Endothelial cell (in vitro differentiated cells): ENCODE results near the gene FCRL2. TPM values are rescaled to one million over a fixed set of nuclear protein-coding genes. Genes with fewer than 3 reads are reported as not detected.
"Not testable (repeated sequence)": the region's sequence is repeated elsewhere in the genome, so short reads cannot be mapped to it uniquely, and the experiment has no call there.

Experiments
- DNase-seq: peaks from one replicate; pipeline ENCODE4 v3.0.0; 2021; ENCODE audit warnings: low spot score
- H3K27ac Mint-ChIP-seq: one replicate; pipeline ENCODE4 v1.8.0; 2021; ENCODE audit warnings: mixed read lengths, inconsistent platforms; ENCODE audit not compliant: unreplicated experiment
- H3K27me3 Mint-ChIP-seq: one replicate; pipeline ENCODE4 v1.8.0; 2021; ENCODE audit warnings: mild to moderate bottlenecking, moderate library complexity, mixed read lengths, inconsistent platforms; ENCODE audit not compliant: unreplicated experiment
- H3K36me3 Mint-ChIP-seq: one replicate; pipeline ENCODE4 v1.8.0; 2021; ENCODE audit warnings: mild to moderate bottlenecking, low read depth, mixed read lengths, inconsistent platforms; ENCODE audit not compliant: unreplicated experiment
- H3K4me1 Mint-ChIP-seq: one replicate; pipeline ENCODE4 v1.8.0; 2021; ENCODE audit warnings: mild to moderate bottlenecking, mixed read lengths, inconsistent platforms; ENCODE audit not compliant: unreplicated experiment
- H3K4me3 Mint-ChIP-seq: one replicate; pipeline ENCODE4 v1.8.0; 2021; ENCODE audit warnings: mild to moderate bottlenecking, mixed read lengths, inconsistent platforms; ENCODE audit not compliant: unreplicated experiment
- H3K9me3 Mint-ChIP-seq: one replicate; pipeline ENCODE4 v1.8.0; 2021; ENCODE audit warnings: mixed read lengths, inconsistent platforms; ENCODE audit not compliant: unreplicated experiment
- total RNA-seq: library from RNA; stranded (reverse); fragmentation: NEBNext Ultra II Directional; extraction: Animal tissue kit (Norgen Biotek cat#: 25700); gene quantifications from one replicate; pipeline ENCODE4 v1.2.1, GENCODE V29; 2021; ENCODE audit not compliant: unreplicated experiment
- TF ChIP-seq, protein P1 (sequence below): fragments of 200-600 bp; sonication (generic); IDR thresholded peaks from one replicate; pipeline ENCODE4 v1.5.0; 2021; ENCODE audit warnings: antibody characterized with exemption; ENCODE audit not compliant: unreplicated experiment

FCRL2 gene
- total RNA-seq, 1 donor from 2014 or later: not detected

DNA sequence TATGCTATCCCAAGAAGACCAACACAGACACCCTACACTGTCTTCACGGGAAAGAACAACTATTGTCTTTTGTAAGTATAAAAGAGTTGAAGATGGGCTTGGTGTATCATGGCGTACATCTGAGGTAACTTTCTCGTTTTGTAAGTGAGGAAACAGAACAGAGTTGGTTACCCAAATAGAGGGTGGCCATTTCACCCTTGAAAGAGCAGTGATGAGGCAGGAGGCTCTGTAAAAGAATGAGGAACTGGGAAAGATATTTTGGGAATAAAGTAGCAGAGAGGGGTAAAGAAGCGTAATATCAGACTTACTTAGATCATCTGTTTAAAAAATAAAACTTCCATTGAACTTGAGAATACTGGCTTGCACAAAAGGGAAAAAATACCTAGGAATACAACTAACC is 18.9 kb downstream of the FCRL2 start:
- Mint-ChIP-seq H3K4me3 (no peak overlapping the region), H3K4me1 (no peaks in the 10 kb centered on the region), H3K9me3 (no peaks in the 10 kb centered on the region), H3K27me3 (no peaks in the 10 kb centered on the region), H3K27ac (no peak overlapping the region), H3K36me3 (no peaks in the 10 kb centered on the region)
- no peak for DNase-seq
- TF ChIP-seq, protein P1, sequence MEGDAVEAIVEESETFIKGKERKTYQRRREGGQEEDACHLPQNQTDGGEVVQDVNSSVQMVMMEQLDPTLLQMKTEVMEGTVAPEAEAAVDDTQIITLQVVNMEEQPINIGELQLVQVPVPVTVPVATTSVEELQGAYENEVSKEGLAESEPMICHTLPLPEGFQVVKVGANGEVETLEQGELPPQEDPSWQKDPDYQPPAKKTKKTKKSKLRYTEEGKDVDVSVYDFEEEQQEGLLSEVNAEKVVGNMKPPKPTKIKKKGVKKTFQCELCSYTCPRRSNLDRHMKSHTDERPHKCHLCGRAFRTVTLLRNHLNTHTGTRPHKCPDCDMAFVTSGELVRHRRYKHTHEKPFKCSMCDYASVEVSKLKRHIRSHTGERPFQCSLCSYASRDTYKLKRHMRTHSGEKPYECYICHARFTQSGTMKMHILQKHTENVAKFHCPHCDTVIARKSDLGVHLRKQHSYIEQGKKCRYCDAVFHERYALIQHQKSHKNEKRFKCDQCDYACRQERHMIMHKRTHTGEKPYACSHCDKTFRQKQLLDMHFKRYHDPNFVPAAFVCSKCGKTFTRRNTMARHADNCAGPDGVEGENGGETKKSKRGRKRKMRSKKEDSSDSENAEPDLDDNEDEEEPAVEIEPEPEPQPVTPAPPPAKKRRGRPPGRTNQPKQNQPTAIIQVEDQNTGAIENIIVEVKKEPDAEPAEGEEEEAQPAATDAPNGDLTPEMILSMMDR: no peak

DNA sequence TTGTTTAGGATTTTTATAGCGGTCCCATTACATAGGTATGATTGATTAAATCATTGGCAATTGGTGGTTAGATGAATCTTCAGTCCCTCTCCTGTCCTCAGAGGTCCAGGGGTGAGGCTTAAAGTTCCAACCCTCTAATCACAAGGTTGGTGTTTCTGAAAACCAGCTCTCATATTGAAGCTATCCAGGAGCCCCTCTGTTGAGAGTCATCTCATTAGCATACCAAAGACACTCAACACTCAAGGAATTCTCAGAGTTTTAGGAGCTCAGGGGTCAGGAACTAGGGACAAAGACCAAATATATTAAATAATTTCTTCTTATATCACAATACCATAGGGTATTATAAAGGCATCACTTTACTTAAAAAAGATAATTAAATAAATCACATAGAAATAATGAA is 23.3 kb downstream of the FCRL2 start:
- Mint-ChIP-seq H3K36me3 (no peaks in the 10 kb centered on the region), H3K4me3 (no peak overlapping the region), H3K27me3 (no peaks in the 10 kb centered on the region), H3K9me3 (no peaks in the 10 kb centered on the region), H3K27ac (no peak overlapping the region), H3K4me1 (no peaks in the 10 kb centered on the region)
- TF ChIP-seq, protein P1: no peak
- DNase-seq: no peak

DNA sequence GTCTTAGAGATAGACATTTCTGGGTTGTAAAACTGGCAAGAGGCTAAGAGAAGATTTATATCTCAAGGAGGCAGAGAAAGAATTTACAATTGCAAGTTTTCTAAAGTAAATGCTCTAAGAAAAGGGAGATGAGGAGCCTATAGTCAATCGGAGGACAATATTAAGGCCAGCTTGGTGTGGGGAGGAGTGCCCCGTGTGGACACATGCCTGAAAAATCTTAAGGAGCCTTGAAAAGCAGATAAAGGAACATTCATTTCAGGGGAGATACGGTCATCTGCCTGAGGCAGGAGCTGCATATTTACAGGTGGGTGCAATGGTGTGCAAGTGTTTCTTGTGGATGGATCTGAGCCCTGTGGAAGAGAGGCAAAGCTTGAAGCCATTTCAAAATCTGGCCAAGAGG is 25.6 kb downstream of the FCRL2 start:
- H3K4me3 Mint-ChIP-seq: no peak overlapping the region
- H3K27me3 Mint-ChIP-seq: no peaks in the 10 kb centered on the region
- no peak overlapping the region for H3K27ac Mint-ChIP-seq
- H3K4me1 Mint-ChIP-seq: peaks cover 15% of the 10 kb centered on the region
- TF ChIP-seq, protein P1: no peak
- no peaks in the 10 kb centered on the region for H3K9me3 Mint-ChIP-seq
- DNase-seq: no peak
- no peaks in the 10 kb centered on the region for H3K36me3 Mint-ChIP-seq

DNA sequence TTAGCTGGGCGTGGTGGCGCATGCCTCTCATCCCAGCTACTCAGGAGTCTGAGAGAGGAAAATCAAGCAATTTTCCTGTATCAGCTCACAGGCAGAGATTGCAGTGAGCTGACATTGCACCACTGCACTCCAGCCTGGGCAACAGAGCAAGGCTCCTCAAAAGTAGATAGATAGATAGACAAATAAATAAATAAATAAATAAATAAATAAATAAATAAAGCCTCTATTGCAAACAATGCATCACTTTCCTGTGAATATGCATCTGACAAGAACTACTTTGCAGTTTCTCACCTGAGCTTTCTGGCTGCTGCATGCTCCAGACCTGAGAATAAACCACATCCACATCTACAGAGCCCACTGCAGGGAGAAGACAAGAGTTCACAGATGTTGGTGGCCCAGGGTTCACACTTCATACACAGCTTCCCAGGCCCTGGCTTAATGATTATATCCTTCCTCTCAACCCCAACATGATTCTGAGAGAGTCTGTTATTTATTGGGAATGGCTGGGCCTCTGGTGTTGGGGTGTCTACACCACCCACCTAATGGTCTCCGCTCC is 28.6 kb downstream of the FCRL2 start:
- Mint-ChIP-seq H3K4me1 (peaks cover 15% of the 10 kb centered on the region), H3K27me3 (no peaks in the 10 kb centered on the region), H3K27ac (no peak overlapping the region), H3K9me3 (no peaks in the 10 kb centered on the region), H3K36me3 (no peaks in the 10 kb centered on the region), H3K4me3 (no peak overlapping the region)
- TF ChIP-seq, protein P1: no peak
- no peak for DNase-seq

DNA sequence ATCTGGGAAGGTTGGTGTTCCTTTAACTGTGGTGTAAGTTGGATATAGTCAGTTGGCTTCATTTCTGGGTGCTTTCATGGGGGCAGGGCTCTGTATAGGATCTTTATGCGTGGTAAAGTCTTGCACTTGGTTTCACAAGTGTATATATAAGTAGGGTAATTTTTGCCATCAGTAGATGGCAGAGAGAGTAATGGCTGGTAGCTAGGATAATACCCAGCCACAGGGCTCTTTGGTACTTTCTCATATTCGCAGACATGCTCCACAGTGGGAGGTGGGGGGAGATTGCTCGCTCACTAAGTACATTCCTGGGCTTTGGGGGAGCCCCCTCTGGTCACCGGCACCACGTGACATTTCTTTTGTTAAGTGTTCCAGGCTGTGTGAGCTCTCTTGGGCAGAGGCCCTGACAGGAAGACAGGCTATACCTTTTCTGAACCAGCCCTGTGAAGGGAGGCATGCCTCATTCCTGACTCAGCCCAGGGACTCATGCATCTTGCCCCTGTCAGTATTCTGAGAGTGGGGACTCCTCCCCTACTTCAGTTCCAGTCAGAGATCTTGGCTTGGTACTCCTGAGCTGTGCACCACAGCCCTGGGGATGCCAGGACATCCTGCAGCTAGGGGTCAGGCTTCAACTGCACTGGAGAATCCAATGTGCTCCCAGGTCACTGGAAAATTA is 37.6 kb downstream of the FCRL2 start:
- no peak overlapping the region for H3K4me3 Mint-ChIP-seq
- TF ChIP-seq, protein P1: no peak
- H3K27ac Mint-ChIP-seq: no peak overlapping the region
- no peaks in the 10 kb centered on the region for H3K36me3 Mint-ChIP-seq
- H3K4me1 Mint-ChIP-seq: no peaks in the 10 kb centered on the region
- no peaks in the 10 kb centered on the region for H3K27me3 Mint-ChIP-seq
- no peaks in the 10 kb centered on the region for H3K9me3 Mint-ChIP-seq
- DNase-seq: no peak

DNA sequence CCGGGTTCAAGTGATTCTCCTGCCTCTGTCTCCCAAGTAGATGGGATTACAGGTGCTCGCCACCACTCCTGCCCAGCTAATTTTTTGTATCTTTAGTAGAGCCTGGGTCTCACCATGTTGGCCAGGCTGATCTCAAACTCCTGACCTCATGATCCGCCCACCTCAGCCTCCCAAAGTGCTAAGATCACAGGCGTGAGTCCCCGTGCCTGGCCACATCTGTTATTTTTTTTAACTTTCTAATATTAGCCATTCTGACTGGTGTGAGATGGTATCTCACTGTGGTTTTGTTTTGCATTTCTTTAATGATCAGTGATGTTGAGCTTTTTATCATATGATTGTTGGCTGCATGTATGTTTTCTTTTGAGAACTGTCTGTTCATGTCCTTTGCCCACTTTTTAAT is 40.9 kb downstream of the FCRL2 start:
- not testable (repeated sequence) for H3K4me1 Mint-ChIP-seq, H3K36me3 Mint-ChIP-seq, H3K4me3 Mint-ChIP-seq, H3K27ac Mint-ChIP-seq, H3K27me3 Mint-ChIP-seq, H3K9me3 Mint-ChIP-seq, DNase-seq
